Ascending aorta (tissue), 2 donors: Measurements from ENCODE around the gene HLA-G. TPM values are rescaled to one million over a fixed set of nuclear protein-coding genes. Genes with fewer than 3 reads are reported as not detected.

ENCODE experiments used
- DNase-seq, 2 donors: peaks; one replicate each; pipeline ENCODE4 v3.0.0-alpha.2; 2019; ENCODE audit warnings: low spot score in 2 of 2
- H3K27ac ChIP-seq, 2 donors: fragments of 200-600 bp; sonication (generic); one replicate each; pipeline ENCODE4 v1.5.1; 2016 to 2017; ENCODE audit warnings: mild to moderate bottlenecking in 1 of 2
- H3K27me3 ChIP-seq: fragments of 200-600 bp; sonication (generic); one replicate; pipeline ENCODE4 v1.5.1; 2017
- H3K36me3 ChIP-seq, 2 donors: fragments of 200-600 bp; sonication (generic); one replicate each; pipeline ENCODE4 v1.5.1; 2016
- H3K4me1 ChIP-seq, 2 donors: fragments of 200-600 bp; sonication (generic); one replicate each; pipeline ENCODE4 v1.5.1; 2016 to 2017; ENCODE audit warnings: mild to moderate bottlenecking in 1 of 2
- H3K4me3 ChIP-seq, 2 donors: fragments of 200-600 bp; sonication (generic); one replicate each; pipeline ENCODE4 v1.5.1; 2016 to 2017; ENCODE audit warnings: mild to moderate bottlenecking in 1 of 2
- H3K9me3 ChIP-seq, 2 donors: fragments of 200-600 bp; sonication (generic); one replicate each; pipeline ENCODE4 v1.5.1; 2016
- CTCF ChIP-seq, 3 experiments: fragments of 200-600 bp in 2 of 3; fragments of 450-650 bp in 1 of 3; sonication (generic) in 2 of 3; IDR thresholded peaks; one replicate each; pipeline ENCODE4 v1.5.1; 2016 to 2019; ENCODE audit warnings: antibody characterized with exemption in 3 of 3, mild to moderate bottlenecking in 1 of 3, moderate library complexity in 1 of 3
- intact Hi-C: fragments of 100-400 bp; cut with DNase I; formaldehyde crosslinking; loops from one replicate; pipeline ENCODE4 v1.15.1; 2023
- total RNA-seq: library from RNA; depleted of rRNA; stranded (reverse); fragments of >200 nt; gene quantifications from one replicate; pipeline ENCODE4 v1.1.0, GENCODE V29; 2016

HLA-G gene
- total RNA-seq, 1 donor from 2014 or later = not detected

GRCh38 chr6:29858006-29858405 lies 30.4 kb downstream of the HLA-G start:
- Histone ChIP-seq H3K9me3 (no peaks in the 10 kb centered on the region), H3K36me3 (no peaks in the 10 kb centered on the region), H3K27me3 (no peaks in the 10 kb centered on the region), H3K4me3 (no peak overlapping the region), H3K4me1 (no peaks in the 10 kb centered on the region), H3K27ac (no peak overlapping the region)
- no peak for TF ChIP-seq CTCF (IDR thresholded peaks at IDR 0.05)
- no peak for DNase-seq
- intact Hi-C loops = no loop called here

GRCh38 chr6:29861521-29862255 lies 34.1 kb downstream of the HLA-G start:
- no peak for TF ChIP-seq CTCF (IDR thresholded peaks at IDR 0.05)
- Histone ChIP-seq H3K4me3 (no peak overlapping the region), H3K9me3 (no peaks in the 10 kb centered on the region), H3K27me3 (no peaks in the 10 kb centered on the region), H3K27ac (no peak overlapping the region), H3K4me1 (no peaks in the 10 kb centered on the region), H3K36me3 (no peaks in the 10 kb centered on the region)
- no peak for DNase-seq
- intact Hi-C loops = no loop called here

- no peak for DNase-seq
- no peaks in the 10 kb centered on the region for H3K27me3 ChIP-seq
- no peak for TF ChIP-seq CTCF (IDR thresholded peaks at IDR 0.05)
- no peaks in the 10 kb centered on the region for H3K4me1 ChIP-seq
- H3K9me3 ChIP-seq = no peaks in the 10 kb centered on the region
- H3K27ac ChIP-seq = no peak overlapping the region
- intact Hi-C loops = no loop called here
- no peaks in the 10 kb centered on the region for H3K36me3 ChIP-seq
- no peak overlapping the region for H3K4me3 ChIP-seq
Measured at GRCh38 chr6:29864037-29864810, 36.6 kb downstream of the HLA-G start.

- no peak for TF ChIP-seq CTCF (IDR thresholded peaks at IDR 0.05)
- H3K9me3 ChIP-seq = no peaks in the 10 kb centered on the region
- intact Hi-C loops = no loop called here
- no peaks in the 10 kb centered on the region for H3K4me1 ChIP-seq
- no peak overlapping the region for H3K4me3 ChIP-seq
- no peak for DNase-seq
- no peak overlapping the region for H3K27ac ChIP-seq
- no peaks in the 10 kb centered on the region for H3K36me3 ChIP-seq
- no peaks in the 10 kb centered on the region for H3K27me3 ChIP-seq
Measured at GRCh38 chr6:29865631-29866030, 38.0 kb downstream of the HLA-G start.

GRCh38 chr6:29870104-29870503 lies 42.5 kb downstream of the HLA-G start:
- no peak overlapping the region for H3K4me3 ChIP-seq
- no peaks in the 10 kb centered on the region for H3K4me1 ChIP-seq
- no peaks in the 10 kb centered on the region for H3K36me3 ChIP-seq
- intact Hi-C loops = no loop called here
- no peaks in the 10 kb centered on the region for H3K27me3 ChIP-seq
- H3K27ac ChIP-seq = no peak overlapping the region
- no peak for TF ChIP-seq CTCF (IDR thresholded peaks at IDR 0.05)
- H3K9me3 ChIP-seq = no peaks in the 10 kb centered on the region
- no peak for DNase-seq
